Activated CD4-positive, alpha-beta T cell treated with anti-CD3 and anti-CD28 coated beads, Interleukin-2, Interleukin-6, amounts not matched to agents 100 ng/mL and 50 ng/mL, durations not matched to agents 16 hours and 8 hours (primary cell): Measurements from ENCODE around the gene OLFM2.
"Not testable (repeated sequence)": the region's sequence is repeated elsewhere in the genome, so short reads cannot be mapped to it uniquely, and the experiment has no call there.

Experiments
- DNase-seq: peaks from one replicate; pipeline ENCODE4 v3.0.0-alpha.2; 2020

OLFM2 gene

DNA sequence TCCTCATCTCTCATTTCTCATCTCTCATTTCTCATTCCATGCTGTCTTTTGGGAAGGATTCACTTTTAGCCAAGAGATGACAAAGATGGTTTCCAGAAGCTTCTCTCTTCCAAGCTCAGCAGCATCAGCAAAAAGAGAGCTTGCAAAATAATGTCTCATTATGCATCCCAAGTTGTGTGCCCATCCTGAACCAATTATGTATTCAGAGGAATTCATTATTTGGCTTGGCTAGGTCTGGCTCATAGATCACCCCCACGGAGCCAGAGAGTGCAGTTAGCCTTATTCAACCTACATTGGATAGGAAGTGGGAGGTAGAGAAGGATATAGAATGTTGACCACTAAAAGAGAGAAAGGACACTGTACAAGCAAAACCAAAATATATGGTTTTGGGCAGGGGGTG, 5.4 kb upstream of the OLFM2 start:
- DNase-seq, result no peak

DNA sequence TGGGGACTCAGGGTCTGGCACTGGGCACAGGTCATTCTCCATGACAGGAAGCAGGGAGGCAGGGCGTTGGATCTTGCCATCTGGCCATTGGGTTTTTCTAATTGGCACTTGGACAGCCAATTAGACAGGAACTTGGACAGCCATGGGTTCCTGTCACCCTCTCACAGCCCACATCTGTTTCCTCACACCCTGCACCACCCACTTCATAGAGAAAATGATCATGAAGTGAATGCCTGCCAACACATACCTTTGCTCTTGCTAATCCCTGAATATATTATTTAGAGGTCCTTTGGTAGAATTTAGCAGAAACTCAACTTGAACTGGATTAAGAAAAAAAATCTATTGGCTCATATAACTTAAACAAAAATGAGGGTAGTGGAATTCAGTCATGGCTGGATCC, 4.9 kb upstream of the OLFM2 start:
- DNase-seq, result no peak

DNA sequence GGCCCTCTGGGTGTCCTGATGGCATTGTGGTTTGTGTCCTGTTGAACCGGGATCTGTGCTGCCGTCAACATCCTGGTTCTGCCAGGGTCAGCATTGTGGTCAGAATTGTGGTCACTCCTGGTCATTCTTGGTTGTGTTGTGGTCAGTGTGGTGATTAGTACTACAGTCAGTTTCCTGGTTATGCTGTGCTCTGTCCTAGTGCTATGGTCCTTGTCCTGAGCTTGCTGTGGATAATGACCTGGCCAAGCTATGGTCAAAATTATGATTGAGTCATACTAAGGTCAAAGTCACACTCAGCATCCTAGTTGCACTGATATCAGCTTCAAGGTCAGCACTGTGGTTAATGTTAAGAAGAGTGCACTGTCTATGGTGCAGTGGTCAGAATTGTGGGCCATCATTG, 4.5 kb upstream of the OLFM2 start:
- no peak for DNase-seq

DNA sequence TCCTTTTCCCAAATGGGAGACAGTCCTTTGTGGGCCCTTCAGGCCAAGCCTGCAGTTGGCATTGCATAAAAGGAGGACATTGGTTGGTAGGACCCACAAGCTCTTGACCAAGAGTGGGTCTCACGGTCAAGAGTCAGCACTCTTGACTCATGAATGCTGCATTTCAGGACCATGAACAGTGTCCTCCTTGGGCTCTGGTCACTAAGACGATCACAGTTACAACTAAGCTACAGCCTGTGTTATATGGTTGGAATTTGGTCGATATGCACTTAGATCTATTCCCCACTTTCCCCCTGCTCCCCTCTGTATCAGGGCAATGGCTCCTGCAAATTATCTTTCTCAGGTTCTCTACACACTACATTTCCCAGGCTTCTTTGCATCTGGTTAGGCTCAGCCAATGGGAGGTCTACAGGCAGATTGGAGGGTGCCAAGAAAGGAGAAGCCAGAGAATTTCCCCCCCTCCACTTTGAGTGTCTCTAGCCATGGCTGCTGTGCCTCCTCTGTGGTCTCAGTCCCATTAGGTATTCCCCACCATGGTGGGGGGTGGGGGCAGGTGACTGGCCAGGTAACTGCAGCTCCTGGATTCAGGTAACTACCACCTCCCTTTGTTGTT, 3.1 kb upstream of the OLFM2 start:
- no peak for DNase-seq

DNA sequence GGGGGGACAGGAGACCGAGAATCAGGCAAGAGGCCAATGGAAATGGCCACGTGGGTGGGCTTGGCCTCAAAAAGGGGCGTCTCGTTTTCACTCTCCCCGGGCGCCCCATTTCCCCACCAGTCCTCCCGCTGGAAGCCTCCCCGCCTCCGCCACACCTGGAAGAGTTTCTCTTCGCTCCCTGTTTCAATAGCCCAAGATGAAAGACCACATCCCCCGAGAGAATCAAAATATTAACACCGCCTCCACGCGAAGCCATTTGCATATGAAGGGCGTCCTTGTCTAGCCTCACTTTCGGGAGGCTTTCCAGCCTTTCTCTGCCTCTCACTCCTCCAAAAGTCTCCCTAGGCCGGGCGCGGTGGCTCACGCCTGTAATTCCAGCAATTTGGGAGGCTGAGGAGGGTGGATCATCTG, 691 bp upstream of the OLFM2 start:
- DNase-seq, result no peak

DNA sequence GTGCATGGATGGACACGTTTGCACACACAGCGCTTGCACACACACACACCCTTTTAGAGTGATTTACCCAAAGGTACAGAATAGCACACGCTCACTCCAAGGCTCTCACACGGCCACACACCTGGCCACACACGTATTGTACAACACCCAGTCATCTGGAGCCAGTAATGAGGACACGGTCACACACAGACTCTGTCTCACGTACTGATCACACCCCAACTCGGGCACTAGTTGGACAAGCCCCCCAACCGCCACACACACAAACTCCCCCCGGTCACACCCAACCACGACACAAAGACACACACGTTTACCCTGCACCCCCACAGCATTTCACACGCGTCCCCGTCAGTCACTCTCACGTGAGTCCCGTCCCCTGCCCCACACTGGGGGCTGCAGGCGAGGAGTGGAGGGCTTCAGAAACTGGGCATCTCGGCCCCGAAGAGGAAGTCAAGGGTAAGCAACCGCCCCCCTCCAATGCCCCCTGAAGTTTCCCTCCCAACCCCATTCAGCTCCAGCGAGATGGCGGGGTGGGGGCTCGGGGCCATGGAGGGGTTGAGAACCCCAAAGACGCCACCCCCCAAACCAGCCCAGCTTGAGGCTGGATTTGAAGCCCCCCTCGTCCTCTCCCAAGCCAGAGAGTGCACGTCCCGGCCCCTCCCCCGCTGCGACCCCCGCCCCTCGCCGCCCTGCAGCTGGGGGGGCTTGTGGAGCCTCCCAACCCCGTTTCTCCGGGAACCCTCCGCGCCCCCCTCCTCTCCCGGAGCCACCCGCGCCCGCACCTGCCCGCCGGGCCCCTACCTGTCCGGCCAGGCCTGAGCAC, 599 bp downstream of the OLFM2 start:
- no peak for DNase-seq

DNA sequence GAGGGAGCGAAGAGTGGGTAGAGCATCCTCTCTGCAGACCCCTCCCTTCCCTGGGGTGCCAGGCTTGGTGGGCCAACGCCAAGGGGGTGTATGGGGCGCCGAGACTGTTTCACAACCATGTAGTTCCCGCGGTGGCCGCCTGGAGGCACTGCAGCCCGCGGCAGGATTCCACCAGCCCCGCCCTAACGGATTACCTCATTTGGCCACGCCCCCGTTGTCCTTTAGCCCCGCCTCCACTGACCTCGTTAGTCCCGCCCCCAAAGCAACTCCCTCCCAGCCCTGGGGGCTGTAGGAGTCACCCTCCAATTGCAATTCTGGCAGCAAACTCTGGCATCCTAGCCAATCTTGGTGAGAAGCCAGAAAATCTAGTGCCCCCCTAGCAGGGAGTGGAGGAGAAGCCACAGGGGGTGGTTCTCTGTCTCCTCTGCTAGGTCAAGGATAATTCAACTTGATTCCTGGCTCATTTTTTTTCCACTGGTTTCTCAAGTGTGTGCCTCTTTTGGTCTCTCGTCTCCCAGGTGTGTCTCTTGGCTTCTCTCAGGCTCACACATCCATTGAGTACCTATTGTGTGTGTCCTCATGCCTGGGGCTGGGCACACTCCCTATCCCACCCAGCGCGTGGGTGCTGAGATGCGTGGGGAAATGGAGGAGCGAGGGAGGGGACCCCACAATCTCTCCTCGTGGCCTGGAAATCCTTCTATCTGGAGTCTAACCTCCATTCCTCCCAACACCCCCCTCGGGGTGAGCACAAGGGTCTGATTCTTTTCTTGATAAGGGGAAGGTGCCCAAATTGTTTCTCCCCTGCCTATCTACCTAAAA, 2.0 kb downstream of the OLFM2 start:
- peak; percentile 90 for DNase-seq

DNA sequence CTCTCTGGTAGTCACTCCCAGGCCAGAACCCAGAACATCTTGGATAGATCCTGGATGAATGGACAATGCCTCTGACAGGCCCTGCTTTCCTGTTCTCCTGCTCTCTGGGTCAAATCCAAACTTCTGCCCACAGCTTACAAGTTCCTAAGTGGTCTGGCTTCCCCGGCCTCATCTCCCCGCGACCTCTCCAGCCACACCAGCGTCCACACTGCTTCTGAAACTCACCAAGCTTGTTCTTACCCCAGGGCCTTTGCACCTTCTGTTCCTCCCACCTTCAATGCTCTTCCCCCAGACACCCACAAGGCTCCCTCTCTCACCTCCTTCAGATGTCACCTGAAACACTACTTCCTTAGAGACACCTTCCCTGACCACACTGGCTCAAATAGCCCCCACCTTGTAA, 3.5 kb downstream of the OLFM2 start:
- no peak for DNase-seq

DNA sequence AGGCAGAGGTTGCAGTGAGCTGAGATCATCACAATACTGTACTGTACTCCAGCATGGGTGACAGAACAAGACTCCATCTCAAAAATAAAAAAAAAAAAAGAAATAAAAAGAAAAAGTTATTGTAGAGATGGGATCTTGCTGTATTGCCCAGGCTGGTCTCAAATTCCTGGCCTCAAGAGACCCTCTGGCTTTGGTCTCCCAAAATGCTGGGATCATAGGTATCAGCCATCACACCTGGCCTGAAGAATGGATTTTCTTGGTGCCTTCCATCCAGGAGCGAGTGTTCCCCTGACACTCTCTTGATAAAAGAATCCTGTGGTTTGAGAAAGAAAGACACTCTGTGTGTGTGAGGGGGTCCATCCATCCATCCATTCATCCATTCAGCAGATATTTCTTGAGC, 4.7 kb downstream of the OLFM2 start:
- DNase-seq, result no peak

DNA sequence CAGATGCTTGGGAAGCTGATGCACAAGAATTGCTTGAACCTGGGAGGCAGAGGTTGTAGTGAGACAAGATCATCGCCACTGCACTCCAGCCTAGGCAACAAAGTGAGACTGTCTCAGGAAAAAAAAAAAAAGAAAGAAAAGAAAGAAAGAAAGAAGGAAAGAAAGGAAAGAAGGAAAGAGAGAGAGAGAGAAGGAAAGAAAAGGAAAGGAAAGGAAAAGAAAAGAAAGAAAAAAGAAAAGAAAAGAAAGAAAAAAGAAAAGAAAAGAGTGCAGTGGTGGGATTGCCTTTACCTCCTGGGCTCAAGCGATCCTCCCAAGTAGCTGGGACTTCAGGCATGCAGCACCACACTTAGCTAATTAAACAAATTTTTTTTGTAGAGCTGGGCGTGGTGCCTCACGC, 12.9 kb downstream of the OLFM2 start:
- DNase-seq, result no peak

DNA sequence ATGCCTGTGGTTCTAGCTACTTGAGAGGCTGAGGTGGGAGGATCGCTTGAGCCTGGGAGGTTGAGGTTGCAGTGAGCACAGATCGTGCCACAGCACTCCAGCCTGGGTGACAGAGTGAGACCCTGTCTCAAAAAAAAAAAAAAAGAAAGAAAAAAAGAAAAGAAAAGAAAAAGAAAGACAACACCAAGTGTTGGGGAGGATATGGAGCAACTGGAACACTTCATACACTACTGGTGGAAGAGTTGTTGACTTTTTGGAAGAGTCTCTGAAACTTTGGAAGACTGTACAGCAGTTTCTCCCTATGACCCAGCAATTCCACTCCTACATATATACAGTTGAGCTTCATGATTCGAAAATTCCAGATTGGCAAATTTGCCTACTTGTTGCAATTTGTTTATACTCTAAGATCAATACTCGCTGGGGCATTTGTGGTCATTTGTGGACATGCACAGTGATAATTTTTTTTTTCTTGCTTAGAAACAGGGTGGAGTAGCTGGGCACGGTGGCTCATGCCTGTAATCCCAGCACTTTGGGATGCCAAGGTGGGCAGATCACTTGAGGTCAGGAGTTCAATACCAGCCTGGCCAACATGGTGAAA, 13.4 kb downstream of the OLFM2 start:
- DNase-seq, result not testable (repeated sequence)

DNA sequence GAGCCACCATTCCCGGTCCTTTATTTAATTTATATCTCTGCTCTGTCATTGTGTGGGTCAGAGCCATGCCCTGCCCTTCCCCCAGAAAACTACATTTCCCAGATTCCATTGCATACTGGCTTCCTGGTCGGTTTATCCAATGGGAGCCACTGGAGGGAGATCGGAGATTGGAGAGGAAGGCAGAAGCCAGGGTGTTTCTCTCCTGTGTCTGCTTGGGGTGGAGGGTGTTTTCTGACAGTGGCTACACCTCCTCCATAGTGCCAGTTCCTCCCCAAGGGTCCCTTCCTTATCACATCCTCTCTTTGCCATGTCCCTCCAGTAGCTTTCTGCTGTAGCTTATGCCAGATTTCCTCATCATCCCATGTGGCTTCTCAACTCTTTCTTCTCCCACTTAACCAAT, 19.0 kb downstream of the OLFM2 start:
- peak; percentile 46 for DNase-seq

DNA sequence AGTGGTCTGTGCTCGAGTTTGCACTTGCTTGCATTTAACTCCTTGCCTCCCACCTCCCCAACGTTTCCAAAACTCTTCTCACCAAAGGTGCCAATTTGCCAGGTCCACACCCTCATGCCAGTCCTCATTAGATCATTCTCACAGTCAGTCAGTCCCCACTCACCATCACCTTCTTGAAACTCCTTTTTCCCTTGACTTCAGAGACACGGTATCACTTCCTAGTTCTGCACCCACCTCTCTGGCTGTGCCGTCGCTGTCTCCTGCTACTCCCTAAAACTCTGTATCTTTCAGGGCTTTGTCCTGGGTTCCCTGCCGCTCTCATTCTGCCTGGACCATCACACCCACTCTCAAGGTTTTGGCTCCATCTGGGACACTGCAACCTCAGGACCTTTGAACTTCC, 19.6 kb downstream of the OLFM2 start:
- DNase-seq, result no peak

DNA sequence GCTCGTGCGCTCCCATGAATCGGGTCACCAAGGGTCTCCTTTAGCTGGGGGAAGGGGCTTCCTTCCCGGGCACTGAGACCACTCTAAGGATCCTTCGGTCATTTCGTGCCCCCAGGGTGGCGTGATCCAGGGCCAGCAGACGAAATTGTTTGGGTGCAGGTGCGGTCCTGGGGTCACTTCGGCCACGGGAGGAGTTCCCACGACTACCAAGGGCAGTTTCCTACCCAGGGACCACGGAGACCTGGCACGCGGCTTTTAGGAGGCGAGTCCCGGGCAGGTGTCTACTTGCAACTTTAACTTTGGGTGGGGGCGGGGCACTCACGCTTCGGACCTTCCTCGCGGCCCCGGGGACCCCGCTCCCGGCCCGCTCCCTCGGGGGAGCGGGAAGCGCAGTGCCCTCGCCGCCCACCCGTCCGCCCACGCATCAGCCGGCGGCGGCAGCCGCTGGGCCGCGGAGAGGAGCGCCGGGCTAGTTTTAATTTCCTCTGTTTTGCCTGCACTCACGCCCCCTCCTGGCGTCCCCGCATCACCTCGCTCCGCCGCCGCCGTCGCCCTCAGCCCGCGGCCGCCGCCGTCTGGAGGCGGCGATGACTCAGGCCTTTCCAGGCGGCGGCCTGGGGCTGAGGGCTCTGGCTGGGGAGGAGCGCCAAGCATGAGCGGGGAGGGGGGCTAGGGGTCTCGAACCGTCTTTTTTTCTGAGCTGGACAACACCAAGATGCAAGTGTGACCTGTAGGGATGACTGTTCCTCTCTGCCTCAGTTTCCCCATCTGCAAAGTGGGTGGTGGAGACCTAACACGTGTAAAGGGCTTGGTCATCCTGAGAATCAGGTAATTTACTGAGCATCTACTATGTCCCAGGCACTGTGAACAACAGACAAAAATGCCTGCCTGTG, 21.8 kb downstream of the OLFM2 start:
- DNase-seq, result peak; percentile 82

DNA sequence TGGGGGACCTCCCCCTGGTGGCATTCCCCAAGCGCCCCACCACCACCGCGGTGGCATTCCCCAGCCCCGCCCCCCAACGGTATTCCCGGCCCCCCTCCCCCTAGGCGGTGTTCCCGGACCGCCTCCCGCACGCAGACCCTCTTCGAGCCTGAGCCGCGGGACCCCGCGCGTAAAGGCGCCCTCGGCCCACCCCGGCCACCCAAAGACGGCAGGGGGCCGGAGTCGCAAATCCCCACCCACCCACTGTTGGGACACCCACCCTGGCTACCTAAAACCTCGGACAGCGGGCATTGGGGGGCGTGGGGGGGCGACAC, 22.4 kb downstream of the OLFM2 start:
- DNase-seq, result no peak

DNA sequence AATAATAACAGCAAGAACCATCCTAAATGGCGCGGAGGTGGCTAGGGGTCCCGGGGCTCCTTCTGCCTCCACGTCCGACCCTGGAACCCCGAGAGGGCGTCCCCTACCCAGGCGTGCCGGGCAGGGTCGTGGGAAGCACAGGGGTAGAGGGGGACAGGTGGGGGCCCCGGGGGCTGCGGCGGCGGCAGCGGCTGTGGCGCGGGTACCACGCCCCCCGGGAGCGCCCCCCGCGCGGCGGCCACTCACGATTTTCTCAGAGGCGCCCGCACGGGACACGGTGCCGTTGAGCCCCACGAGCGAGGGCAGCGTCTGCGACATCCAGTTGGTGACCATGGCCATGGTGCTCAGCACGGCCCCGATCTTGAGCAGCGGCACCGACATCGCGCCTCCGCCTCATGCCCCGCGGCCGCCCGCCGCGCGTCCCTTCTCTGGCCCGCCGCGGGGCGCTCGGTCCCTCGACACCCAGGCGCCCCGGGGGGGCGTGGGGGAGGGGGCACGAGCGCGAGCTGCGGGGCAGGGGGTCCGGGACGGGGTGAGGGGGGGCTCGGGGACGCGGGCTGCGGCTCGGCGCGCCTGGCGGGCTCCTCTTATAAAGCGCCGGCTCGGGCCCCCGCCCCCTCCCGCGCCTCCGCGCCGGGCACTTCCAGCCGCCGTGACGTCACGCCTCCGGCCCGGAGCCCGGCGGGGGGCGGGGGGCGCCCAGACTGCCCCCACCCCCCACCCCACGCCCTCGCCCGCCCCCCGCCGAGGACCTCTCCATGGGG, 22.9 kb downstream of the OLFM2 start:
- no peak for DNase-seq

DNA sequence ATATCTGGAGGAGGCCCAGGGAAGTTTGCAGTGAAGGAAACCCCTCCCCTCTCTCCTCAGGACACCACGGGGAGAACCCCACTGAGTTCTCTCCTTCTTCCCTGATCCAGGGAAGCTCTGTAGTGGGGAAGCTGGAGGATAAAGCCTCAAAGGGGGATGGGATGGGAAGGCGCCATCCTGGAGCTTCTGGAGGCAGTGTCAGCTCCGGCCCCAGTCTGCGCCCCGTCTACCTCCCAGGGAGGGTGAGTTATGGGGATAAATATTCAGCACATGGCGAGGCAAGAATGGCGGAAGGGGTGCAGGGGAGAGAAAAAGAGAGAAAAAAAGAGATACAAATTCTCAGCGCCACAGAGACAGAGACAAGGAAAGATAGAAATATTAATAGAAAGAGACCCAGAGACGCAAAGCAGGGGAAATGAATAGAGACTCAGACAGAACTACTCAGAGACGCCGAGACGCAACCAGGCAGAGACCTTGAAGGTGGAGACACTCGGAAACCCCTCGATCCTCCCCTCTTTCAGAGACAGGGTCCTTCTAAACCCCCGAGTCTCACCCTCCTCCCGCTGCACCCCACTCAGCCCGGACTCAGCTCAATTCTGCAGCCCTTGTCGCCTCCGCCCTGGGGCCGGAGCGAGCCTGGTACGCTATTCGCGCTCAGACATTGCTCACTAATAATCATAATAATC, 23.6 kb downstream of the OLFM2 start:
- DNase-seq, result no peak

DNA sequence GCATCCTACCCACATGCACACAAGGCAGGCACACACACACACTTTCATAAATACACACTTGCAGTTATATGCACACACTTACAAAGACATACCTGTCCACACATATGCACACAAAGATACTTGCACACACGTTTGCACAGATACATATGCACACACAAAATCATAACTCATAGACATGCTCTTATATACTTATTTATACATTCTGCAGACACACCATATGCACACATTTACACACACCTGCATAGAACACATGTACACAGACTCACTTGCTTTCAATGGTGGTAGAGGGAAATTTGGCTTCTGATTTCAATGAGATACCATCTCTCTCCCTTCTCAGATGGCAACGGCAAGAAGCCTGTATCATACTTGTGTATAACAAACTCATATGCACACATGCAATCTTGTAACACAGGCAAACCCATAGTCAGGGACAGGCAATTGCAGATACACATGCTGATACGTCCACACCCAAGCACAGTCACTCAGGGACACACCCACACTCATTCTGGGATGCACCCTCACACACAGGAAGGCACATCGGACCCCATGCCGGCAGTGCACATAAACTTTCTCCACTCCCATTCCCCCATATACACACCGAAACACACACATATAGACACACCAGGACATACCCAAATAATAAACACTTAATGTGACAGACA, 24.7 kb downstream of the OLFM2 start:
- no peak for DNase-seq

DNA sequence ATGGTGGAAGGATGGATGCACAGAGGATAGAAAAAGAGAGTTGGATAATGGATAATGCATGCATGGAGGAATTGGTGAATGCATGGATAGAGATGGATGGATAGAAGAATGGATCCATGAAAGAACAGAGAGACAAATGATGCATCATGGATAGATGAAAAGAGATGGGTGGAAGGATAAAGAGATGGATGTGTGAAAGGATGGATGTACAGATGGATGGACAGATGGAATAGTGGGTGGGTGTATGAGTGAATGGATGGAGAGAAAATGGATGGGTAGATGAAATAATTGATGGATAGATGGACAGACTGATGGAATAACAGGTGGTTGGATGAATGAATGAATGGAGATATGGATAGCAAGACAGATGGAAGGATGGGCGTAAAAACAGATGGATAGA, 25.7 kb downstream of the OLFM2 start:
- DNase-seq, result no peak

DNA sequence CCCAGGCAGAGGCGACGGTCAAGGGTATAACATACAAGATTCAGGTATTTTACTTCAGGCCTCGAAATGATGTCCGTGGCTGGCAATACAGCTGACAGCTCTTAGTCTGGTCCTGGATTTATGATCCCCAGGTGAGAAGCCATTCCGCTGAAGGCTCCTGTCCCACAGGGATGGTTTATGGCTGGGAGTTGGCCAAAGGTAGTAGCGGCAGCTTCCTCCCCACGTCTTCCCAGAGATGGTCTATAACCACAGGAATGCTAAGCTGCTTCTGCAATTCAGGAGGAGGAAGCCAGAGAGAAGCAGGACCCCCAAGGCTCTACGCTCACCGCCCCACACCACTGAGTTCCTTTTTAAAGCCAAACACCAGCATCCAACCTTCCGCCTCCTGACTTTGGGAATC, 27.1 kb downstream of the OLFM2 start:
- DNase-seq, result no peak
